Large intestine (tissue), 12 donors: ENCODE results near the gene TMED5. TPM values are rescaled to one million over a fixed set of nuclear protein-coding genes. Genes with fewer than 3 reads are reported as not detected.
A peak's percentile ranks its signal among the peaks of the same experiment; 100 is the strongest.
"Not testable (repeated sequence)": the region's sequence is repeated elsewhere in the genome, so short reads cannot be mapped to it uniquely, and the experiment has no call there.

ENCODE experiments used
- DNase-seq, 2 donors: peaks; one replicate each; pipeline versions ENCODE4 v3.0.0 to v3.0.0-alpha.2; 2013
- H3K27ac ChIP-seq: one replicate; pipeline ENCODE4 v1.5.1; 2013; ENCODE audit warnings: low read length
- H3K27me3 ChIP-seq: 2 replicates; pipeline ENCODE4 v1.6.1; 2013; ENCODE audit warnings: low read length; ENCODE audit not compliant: control insufficient read depth, insufficient read depth
- H3K36me3 ChIP-seq: 2 replicates; pipeline ENCODE4 v1.6.1; 2013; ENCODE audit warnings: low read length; ENCODE audit not compliant: control insufficient read depth, insufficient read depth
- H3K4me1 ChIP-seq: one replicate; pipeline ENCODE4 v1.6.1; 2013; ENCODE audit warnings: low read length; ENCODE audit not compliant: control insufficient read depth, insufficient read depth
- H3K4me3 ChIP-seq: one replicate; pipeline ENCODE4 v1.5.1; 2013; ENCODE audit warnings: low read length
- H3K9me3 ChIP-seq: one replicate; pipeline ENCODE4 v1.6.1; 2013; ENCODE audit warnings: mild to moderate bottlenecking, low read depth, low read length, moderate library complexity; ENCODE audit not compliant: control insufficient read depth
- WGBS: methylation state at CpG from one replicate; pipeline ENCODE4 v1.1.5; 2013; ENCODE audit warnings: low lambda C conversion rate; ENCODE audit not compliant: insufficient coverage; 5-methylcytosine and 5-hydroxymethylcytosine counted together
- long read RNA-seq, 11 donors: transcript quantifications; one replicate each; lab custom pipeline, GENCODE V29; 2026
- polyA plus RNA-seq: library from polyadenylated mRNA; unstranded; fragments of 120-200 nt; gene quantifications from one replicate; pipeline ENCODE4 v1.2.1, GENCODE V29; 2013

The TMED5 gene
- polyA plus RNA-seq, result 44.4 TPM
- long read RNA-seq, donor 1, full-length matches to known transcripts, result 15 of 15 reads
- long read RNA-seq, donor 1, partial matches to known transcripts, result 0 of 15 reads
- long read RNA-seq, donor 1, other reads (novel, unspliced or antisense), result 0 of 15 reads
- long read RNA-seq, donor 2, full-length matches to known transcripts, result 27 of 27 reads
- long read RNA-seq, donor 2, partial matches to known transcripts, result 0 of 27 reads
- long read RNA-seq, donor 2, other reads (novel, unspliced or antisense), result 0 of 27 reads
- long read RNA-seq, donor 3, result 0 reads
- long read RNA-seq, donor 4, full-length matches to known transcripts, result 3 of 3 reads
- long read RNA-seq, donor 4, partial matches to known transcripts, result 0 of 3 reads
- long read RNA-seq, donor 4, other reads (novel, unspliced or antisense), result 0 of 3 reads
- long read RNA-seq, donor 5, full-length matches to known transcripts, result 14 of 14 reads
- long read RNA-seq, donor 5, partial matches to known transcripts, result 0 of 14 reads
- long read RNA-seq, donor 5, other reads (novel, unspliced or antisense), result 0 of 14 reads
- long read RNA-seq, donor 6, full-length matches to known transcripts, result 29 of 29 reads
- long read RNA-seq, donor 6, partial matches to known transcripts, result 0 of 29 reads
- long read RNA-seq, donor 6, other reads (novel, unspliced or antisense), result 0 of 29 reads
- long read RNA-seq, donor 7, full-length matches to known transcripts, result 9 of 9 reads
- long read RNA-seq, donor 7, partial matches to known transcripts, result 0 of 9 reads
- long read RNA-seq, donor 7, other reads (novel, unspliced or antisense), result 0 of 9 reads
- long read RNA-seq, donor 8, full-length matches to known transcripts, result 32 of 38 reads
- long read RNA-seq, donor 8, partial matches to known transcripts, result 6 of 38 reads
- long read RNA-seq, donor 8, other reads (novel, unspliced or antisense), result 0 of 38 reads
- long read RNA-seq, donor 9, full-length matches to known transcripts, result 23 of 23 reads
- long read RNA-seq, donor 9, partial matches to known transcripts, result 0 of 23 reads
- long read RNA-seq, donor 9, other reads (novel, unspliced or antisense), result 0 of 23 reads
- long read RNA-seq, donor 10, full-length matches to known transcripts, result 26 of 26 reads
- long read RNA-seq, donor 10, partial matches to known transcripts, result 0 of 26 reads
- long read RNA-seq, donor 10, other reads (novel, unspliced or antisense), result 0 of 26 reads
- long read RNA-seq, donor 11, full-length matches to known transcripts, result 20 of 32 reads
- long read RNA-seq, donor 11, partial matches to known transcripts, result 12 of 32 reads
- long read RNA-seq, donor 11, other reads (novel, unspliced or antisense), result 0 of 32 reads

GRCh38 chr1:93179886-93180722 is at the start of gene TMED5:
TMED5 (minus strand) TSS chr1:93180413; CDS start chr1:93180242, 171 bp downstream.
- H3K27ac ChIP-seq, result peak within 1 kb of the TSS; percentile 98
- H3K4me1 ChIP-seq, result peaks cover 8% of the 10 kb centered on the region
- H3K27me3 ChIP-seq, result no peaks in the 10 kb centered on the region
- H3K9me3 ChIP-seq, result no peaks in the 10 kb centered on the region
- peaks cover 2% of the 10 kb centered on the region for H3K36me3 ChIP-seq
- peak within 1 kb of the TSS; percentile 96 for H3K4me3 ChIP-seq
- 0% methylated on average over 1 of the region's 78 CpGs for WGBS
- peak; percentile 99 to 100 for DNase-seq

- no peaks in the 10 kb centered on the region for H3K27me3 ChIP-seq
- H3K27ac ChIP-seq, result no peak overlapping the region
- no peaks in the 10 kb centered on the region for H3K4me1 ChIP-seq
- H3K9me3 ChIP-seq, result no peaks in the 10 kb centered on the region
- H3K4me3 ChIP-seq, result no peak overlapping the region
- no CpG with 5 or more reads among the region's 2 CpGs for WGBS
- H3K36me3 ChIP-seq, result peaks cover 2% of the 10 kb centered on the region
- DNase-seq, result no peak
Measured at GRCh38 chr1:93223023-93223675, 42.9 kb upstream of the TMED5 start.

GRCh38 chr1:93221913-93222312 is 41.7 kb upstream of the TMED5 start:
- peak; percentile 12 to 37 for DNase-seq
- H3K36me3 ChIP-seq, result peaks cover 5% of the 10 kb centered on the region
- no peaks in the 10 kb centered on the region for H3K4me1 ChIP-seq
- no peak overlapping the region for H3K27ac ChIP-seq
- no peaks in the 10 kb centered on the region for H3K9me3 ChIP-seq
- no CpG with 5 or more reads among the region's 3 CpGs for WGBS
- no peaks in the 10 kb centered on the region for H3K27me3 ChIP-seq
- no peak overlapping the region for H3K4me3 ChIP-seq

GRCh38 chr1:93220716-93221115 is 40.5 kb upstream of the TMED5 start:
- H3K36me3 ChIP-seq, H3K4me3 ChIP-seq, H3K27ac ChIP-seq, DNase-seq, H3K27me3 ChIP-seq, H3K9me3 ChIP-seq, H3K4me1 ChIP-seq: not testable (repeated sequence)
- 90% methylated on average over 3 of the region's 5 CpGs for WGBS

GRCh38 chr1:93219443-93219842 is 39.2 kb upstream of the TMED5 start:
- no peak overlapping the region for H3K4me3 ChIP-seq
- H3K4me1 ChIP-seq, result no peaks in the 10 kb centered on the region
- 94% methylated on average over 5 of the region's 6 CpGs for WGBS
- H3K9me3 ChIP-seq, result no peaks in the 10 kb centered on the region
- H3K36me3 ChIP-seq, result peaks cover 5% of the 10 kb centered on the region
- H3K27me3 ChIP-seq, result no peaks in the 10 kb centered on the region
- H3K27ac ChIP-seq, result no peak overlapping the region
- no peak for DNase-seq

GRCh38 chr1:93215322-93215721 is 35.1 kb upstream of the TMED5 start:
- Histone ChIP-seq H3K27me3 (no peaks in the 10 kb centered on the region), H3K4me3 (no peak overlapping the region), H3K9me3 (no peaks in the 10 kb centered on the region), H3K27ac (no peak overlapping the region), H3K36me3 (peaks cover 5% of the 10 kb centered on the region), H3K4me1 (no peaks in the 10 kb centered on the region)
- no peak for DNase-seq
- whole genome bisulfite sequencing, result no CpG with 5 or more reads among the region's 2 CpGs

- H3K36me3 ChIP-seq, result peaks cover 6% of the 10 kb centered on the region
- no peaks in the 10 kb centered on the region for H3K9me3 ChIP-seq
- no peak for DNase-seq
- H3K4me3 ChIP-seq, result no peak overlapping the region
- no peaks in the 10 kb centered on the region for H3K4me1 ChIP-seq
- 98% methylated on average over 5 of the region's 5 CpGs for WGBS
- no peak overlapping the region for H3K27ac ChIP-seq
- H3K27me3 ChIP-seq, result no peaks in the 10 kb centered on the region
Measured at GRCh38 chr1:93207211-93207610, 27.0 kb upstream of the TMED5 start.

GRCh38 chr1:93206567-93206954 is 26.3 kb upstream of the TMED5 start:
- no peak overlapping the region for H3K4me3 ChIP-seq
- no peaks in the 10 kb centered on the region for H3K4me1 ChIP-seq
- no peak for DNase-seq
- H3K27ac ChIP-seq, result no peak overlapping the region
- H3K27me3 ChIP-seq, result no peaks in the 10 kb centered on the region
- H3K9me3 ChIP-seq, result no peaks in the 10 kb centered on the region
- peaks cover 6% of the 10 kb centered on the region for H3K36me3 ChIP-seq

- Histone ChIP-seq H3K36me3 (peaks cover 6% of the 10 kb centered on the region), H3K4me3 (no peak overlapping the region), H3K27me3 (no peaks in the 10 kb centered on the region), H3K9me3 (no peaks in the 10 kb centered on the region), H3K27ac (no peak overlapping the region), H3K4me1 (no peaks in the 10 kb centered on the region)
- 67% methylated on average over 5 of the region's 6 CpGs for WGBS
- DNase-seq, result no peak
Measured at GRCh38 chr1:93205892-93206566, 25.8 kb upstream of the TMED5 start.
